ENCODE results near the gene TBCK.

GRCh38 chr4:106302062-106302438, 14.0 kb downstream of the TBCK start:
- TF ChIP-seq CTCF (IDR thresholded peaks at IDR 0.05) (no peak), POLR2A (IDR thresholded peaks at IDR 0.05) (no peak)
